Gastroesophageal sphincter (tissue), 4 donors: Measurements from ENCODE around the gene FAM168A. TPM values are rescaled to one million over a fixed set of nuclear protein-coding genes. Genes with fewer than 3 reads are reported as not detected.

ENCODE experiments used
- ATAC-seq: fragments of 150-250 bp; one replicate; pipeline ENCODE4 v1.9.1; 2016; ENCODE audit warnings: mild to moderate bottlenecking, moderate library complexity
- H3K27ac ChIP-seq, 4 donors: fragments of 200-600 bp; sonication (generic) in 3 of 4; 1 replicate in 3 of 4; 2 replicates in 1 of 4; pipeline ENCODE4 v1.5.1; 2016 to 2019
- H3K27me3 ChIP-seq: fragments of 200-600 bp; sonication (generic); one replicate; pipeline ENCODE4 v1.5.1; 2019
- H3K36me3 ChIP-seq, 2 donors: fragments of 200-600 bp; sonication (generic); one replicate each; pipeline ENCODE4 v1.5.1; 2019; ENCODE audit warnings: control low read depth in 1 of 2
- H3K4me1 ChIP-seq, 3 donors: fragments of 200-600 bp; sonication (generic); 1 replicate in 2 of 3; 2 replicates in 1 of 3; pipeline ENCODE4 v1.5.1; 2016 to 2019; ENCODE audit warnings: control low read depth in 2 of 3
- H3K4me3 ChIP-seq, 2 donors: fragments of 200-600 bp; sonication (generic); one replicate each; pipeline ENCODE4 v1.5.1; 2019; ENCODE audit warnings: mild to moderate bottlenecking in 1 of 2, moderate library complexity in 1 of 2
- H3K9me3 ChIP-seq, 3 donors: fragments of 200-600 bp; sonication (generic); one replicate each; pipeline ENCODE4 v1.5.1; 2017 to 2019; ENCODE audit warnings: control low read depth in 2 of 3
- CTCF ChIP-seq, 4 experiments: fragments of 200-600 bp in 2 of 4; fragments of 450-650 bp in 2 of 4; sonication (generic) in 1 of 4; IDR thresholded peaks; one replicate each; pipeline ENCODE4 v1.5.1; 2017 to 2019; ENCODE audit warnings: antibody characterized with exemption in 4 of 4, mild to moderate bottlenecking in 2 of 4, moderate library complexity in 2 of 4
- EP300 ChIP-seq: sonication (generic); formaldehyde crosslinking; IDR thresholded peaks from one replicate; pipeline ENCODE4 v1.6.1; 2017; ENCODE audit warnings: antibody characterized with exemption, mild to moderate bottlenecking
- POLR2A ChIP-seq, 2 donors: fragments of 450-650 bp; IDR thresholded peaks; one replicate each; pipeline ENCODE4 v1.6.1; 2017; ENCODE audit warnings: antibody characterized with exemption in 2 of 2, mild to moderate bottlenecking in 2 of 2, moderate library complexity in 1 of 2
- POLR2AphosphoS5 ChIP-seq: sonication (generic); formaldehyde crosslinking; IDR thresholded peaks from one replicate; pipeline ENCODE4 v1.6.1; 2017; ENCODE audit warnings: antibody characterized with exemption
- WGBS, 2 donors: methylation state at CpG; one replicate each; pipeline ENCODE4 v1.1.5; 2018; ENCODE audit warnings: low coverage in 1 of 2; 5-methylcytosine and 5-hydroxymethylcytosine counted together
- total RNA-seq, 4 donors: library from RNA; depleted of rRNA; stranded (reverse); fragments of >200 nt; gene quantifications; one replicate each; pipeline ENCODE4 v1.1.0, GENCODE V29; 2016

The FAM168A gene
- total RNA-seq, 4 donors from 2014 or later, result 27.5 to 51.8 (median 42.0) TPM

- H3K27me3 ChIP-seq, result no peaks in the 10 kb centered on the region
- ATAC-seq, result no peak
- TF ChIP-seq EP300 (no peak), POLR2A (IDR thresholded peaks at IDR 0.05) (no peak), CTCF (IDR thresholded peaks at IDR 0.05) (no peak), POLR2AphosphoS5 (no peak)
- H3K9me3 ChIP-seq, result no peaks in the 10 kb centered on the region
- no peak overlapping the region for H3K4me3 ChIP-seq
- H3K27ac ChIP-seq, result no peak overlapping the region
- no peaks in the 10 kb centered on the region for H3K4me1 ChIP-seq
- WGBS, 2 donors, result 60 to 69% methylated on average over 1 of the region's 1 CpG
- no peaks in the 10 kb centered on the region for H3K36me3 ChIP-seq
These were observed 88.7 kb downstream of the FAM168A start for GRCh38 chr11:73509188-73509587.

- 91 to 98% methylated on average over 7 to 8 of the region's 10 CpGs for WGBS, 2 donors
- TF ChIP-seq POLR2AphosphoS5 (no peak), POLR2A (IDR thresholded peaks at IDR 0.05) (no peak), EP300 (no peak), CTCF (IDR thresholded peaks at IDR 0.05) (no peak)
- Histone ChIP-seq H3K4me1 (no peaks in the 10 kb centered on the region), H3K27me3 (no peaks in the 10 kb centered on the region), H3K27ac (no peak overlapping the region), H3K9me3 (peaks cover 0 to 4% (median 0%) of the 10 kb centered on the region in 3 donors), H3K4me3 (no peak overlapping the region), H3K36me3 (no peaks in the 10 kb centered on the region)
- ATAC-seq, result no peak
These were observed 89.4 kb downstream of the FAM168A start for GRCh38 chr11:73508243-73509176.

- Histone ChIP-seq H3K4me1 (no peaks in the 10 kb centered on the region), H3K27ac (no peak overlapping the region), H3K9me3 (peaks cover 0 to 6% (median 0%) of the 10 kb centered on the region in 3 donors), H3K4me3 (no peak overlapping the region), H3K36me3 (no peaks in the 10 kb centered on the region), H3K27me3 (no peaks in the 10 kb centered on the region)
- TF ChIP-seq POLR2A (IDR thresholded peaks at IDR 0.05) (no peak), POLR2AphosphoS5 (no peak), CTCF (IDR thresholded peaks at IDR 0.05) (no peak), EP300 (no peak)
- ATAC-seq, result no peak
- 43 to 67% methylated on average over 1 to 2 of the region's 2 CpGs for WGBS, 2 donors
These were observed 90.8 kb downstream of the FAM168A start for GRCh38 chr11:73507086-73507485.

- Histone ChIP-seq H3K4me1 (no peaks in the 10 kb centered on the region), H3K27ac (no peak overlapping the region), H3K4me3 (no peak overlapping the region), H3K27me3 (no peaks in the 10 kb centered on the region), H3K36me3 (no peaks in the 10 kb centered on the region), H3K9me3 (peaks cover 0 to 6% (median 0%) of the 10 kb centered on the region in 3 donors)
- no peak for TF ChIP-seq CTCF (IDR thresholded peaks at IDR 0.05)
- no peak for TF ChIP-seq POLR2A (IDR thresholded peaks at IDR 0.05)
- TF ChIP-seq POLR2AphosphoS5, result no peak
- TF ChIP-seq EP300, result no peak
- WGBS, 2 donors, result 90 to 100% methylated on average over 1 to 2 of the region's 2 CpGs
- no peak for ATAC-seq
These were observed 91.9 kb downstream of the FAM168A start for GRCh38 chr11:73506038-73506437.

GRCh38 chr11:73498343-73498742 lies 99.6 kb downstream of the FAM168A start:
- no peak for ATAC-seq

More at GRCh38 chr11:73498343-73498742, 99.6 kb downstream of the FAM168A start:
- H3K4me1 ChIP-seq, result peaks cover 0 to 11% (median 0%) of the 10 kb centered on the region in 3 donors
- no peaks in the 10 kb centered on the region for H3K27me3 ChIP-seq
- H3K9me3 ChIP-seq, result peaks cover 0 to under 1% (median 0%) of the 10 kb centered on the region in 3 donors
- no peaks in the 10 kb centered on the region for H3K36me3 ChIP-seq
- H3K27ac ChIP-seq, result no peak overlapping the region
- 40% methylated on average over 1 of the region's 6 CpGs; no CpG with 5 or more reads in 1 of the 2 donors for WGBS, 2 donors
- no peak overlapping the region for H3K4me3 ChIP-seq
- no peak for TF ChIP-seq CTCF (IDR thresholded peaks at IDR 0.05)
- TF ChIP-seq POLR2A (IDR thresholded peaks at IDR 0.05), result no peak
- TF ChIP-seq EP300, result no peak
- no peak for TF ChIP-seq POLR2AphosphoS5
